ENCODE results near the gene DLG2.

The DLG2 gene

GRCh38 chr11:83520849-83521248 is 2106.3 kb downstream of the DLG2 start:
- DNase-seq (ENCODE audit: low spot score), result no peak

DNA sequence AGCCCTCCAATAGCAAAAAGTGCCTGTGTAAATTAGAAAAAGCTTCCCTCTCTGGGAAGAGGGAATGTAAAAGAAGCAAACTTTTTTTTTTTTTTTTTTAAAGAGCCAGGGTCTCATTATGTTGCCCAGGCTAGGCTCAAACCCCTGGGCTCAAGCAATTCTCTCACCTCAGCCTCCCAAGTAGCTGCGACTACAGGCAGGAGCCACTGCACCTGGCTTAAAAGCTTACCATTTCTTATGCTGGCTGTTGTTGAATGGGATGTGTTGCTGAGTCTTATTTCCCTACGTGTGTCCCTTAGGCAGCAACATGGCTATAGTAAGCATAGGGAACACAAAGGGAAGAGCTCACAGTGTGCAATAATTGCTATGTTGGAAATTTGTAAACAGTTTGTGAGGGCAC is 2115.5 kb downstream of the DLG2 start:
- DNase-seq (ENCODE audit: low spot score), result no peak

DNA sequence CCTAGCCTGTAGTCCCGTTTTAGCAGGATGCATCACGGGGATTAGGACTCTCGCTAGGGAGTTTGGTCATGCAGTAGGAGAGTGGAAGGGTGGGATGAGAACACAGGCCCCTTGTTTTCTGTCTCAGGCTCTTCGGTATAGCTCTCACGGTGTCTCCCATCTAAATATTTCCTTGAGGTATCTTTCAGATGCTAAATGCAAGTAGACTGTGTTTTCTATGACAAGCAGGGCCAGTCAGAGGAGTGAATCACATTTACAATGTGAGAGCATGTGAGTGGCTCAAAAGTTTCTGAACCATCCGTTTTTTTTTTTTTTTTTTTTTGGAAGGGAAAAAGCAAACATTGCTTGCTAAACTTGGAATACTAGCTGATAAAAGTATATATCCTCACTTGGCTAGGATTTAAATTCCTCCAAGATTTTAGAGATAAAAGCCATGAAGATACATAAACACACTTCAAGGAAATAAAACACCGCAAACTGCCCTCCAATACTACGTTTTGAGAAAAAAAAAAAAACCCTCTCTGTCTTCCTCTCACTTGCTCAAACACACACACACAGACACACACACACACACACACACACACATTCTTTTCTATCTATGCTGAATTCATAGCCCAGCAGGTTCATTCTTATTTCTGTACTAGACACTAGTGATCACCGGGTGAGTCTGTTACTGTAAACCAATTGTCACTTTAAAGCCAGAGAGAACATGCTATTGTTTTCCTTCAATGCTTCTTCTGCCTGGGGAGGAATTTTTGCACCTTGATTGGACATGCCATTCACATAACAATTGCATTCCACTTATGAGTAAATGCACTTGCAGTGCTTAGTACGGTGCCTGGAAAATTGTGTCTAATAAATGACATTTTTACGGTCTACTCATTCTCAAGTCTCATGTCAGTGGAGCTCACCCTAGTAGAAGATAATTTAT is 2116.3 kb downstream of the DLG2 start:
- DNase-seq (ENCODE audit: low spot score), result no peak

DNA sequence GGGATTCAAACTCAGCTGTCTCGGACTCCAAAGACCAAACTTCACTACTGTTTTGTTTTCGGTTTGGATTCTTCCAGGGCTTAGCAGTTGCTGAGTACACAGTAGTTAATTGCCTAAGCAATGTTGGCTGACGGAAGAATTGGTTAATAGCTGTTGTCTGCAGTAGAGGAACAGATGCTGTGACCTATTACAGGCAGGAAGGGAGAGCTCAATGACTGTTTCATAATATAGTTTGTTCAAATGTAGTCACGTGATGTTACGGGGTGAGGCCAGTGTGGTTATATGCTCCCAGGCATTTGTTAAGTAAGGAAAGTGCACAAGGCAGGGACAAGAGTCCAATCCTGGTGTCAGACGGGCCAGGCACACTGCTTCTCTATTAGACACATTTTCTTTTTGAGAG is 2118.3 kb downstream of the DLG2 start:
- DNase-seq (ENCODE audit: low spot score), result peak; percentile 36

- DNase-seq (ENCODE audit: low spot score), result no peak
Measured at GRCh38 chr11:83502041-83502440, 2125.1 kb downstream of the DLG2 start.

GRCh38 chr11:83493917-83494316 is 2133.2 kb downstream of the DLG2 start:
- DNase-seq (ENCODE audit: low spot score), result no peak

DNA sequence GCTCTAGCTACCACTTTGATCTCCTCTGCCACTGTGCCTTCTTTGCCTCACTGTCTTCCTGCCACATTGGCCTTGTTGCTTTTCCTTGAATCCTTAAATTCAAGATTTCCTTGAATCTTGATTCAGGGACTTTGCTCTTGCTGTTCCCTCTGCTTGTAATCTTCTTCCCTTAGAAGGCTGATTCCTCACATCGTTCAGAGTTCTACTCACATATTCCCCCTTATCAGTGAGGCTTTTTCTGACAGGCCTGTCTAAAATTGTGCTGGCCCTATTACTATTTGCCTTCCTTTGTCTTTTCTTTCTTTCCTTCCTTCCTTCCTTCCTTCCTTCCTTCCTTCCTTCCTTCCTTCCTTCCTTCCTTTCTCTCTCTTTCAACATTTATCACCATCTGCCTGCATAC is 2134.1 kb downstream of the DLG2 start:
- DNase-seq (ENCODE audit: low spot score), result no peak

- no peak for DNase-seq (ENCODE audit: low spot score)
Measured at GRCh38 chr11:83483808-83484207, 2143.3 kb downstream of the DLG2 start.

DNA sequence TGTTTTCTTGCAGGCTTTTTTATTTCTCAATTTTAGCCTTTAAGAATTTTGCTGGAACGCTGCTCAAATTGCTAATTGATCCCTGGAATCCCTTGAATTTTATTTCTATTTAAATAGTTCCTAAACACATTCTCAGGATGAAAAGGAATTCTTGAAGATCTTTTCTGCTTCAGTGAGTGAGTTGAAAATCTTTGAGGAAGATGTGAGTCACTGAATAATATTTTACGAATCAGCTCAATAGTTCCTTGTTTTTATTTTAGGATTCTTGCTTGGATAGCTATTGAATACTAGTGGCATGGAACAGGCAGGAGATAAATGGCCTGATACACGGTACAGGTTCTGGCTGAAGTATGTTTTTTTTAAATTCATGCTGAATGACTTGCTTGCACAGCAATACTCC is 2146.3 kb downstream of the DLG2 start:
- DNase-seq (ENCODE audit: low spot score), result no peak

GRCh38 chr11:83480251-83480650 is 2146.9 kb downstream of the DLG2 start:
- DNase-seq (ENCODE audit: low spot score), result no peak

DNA sequence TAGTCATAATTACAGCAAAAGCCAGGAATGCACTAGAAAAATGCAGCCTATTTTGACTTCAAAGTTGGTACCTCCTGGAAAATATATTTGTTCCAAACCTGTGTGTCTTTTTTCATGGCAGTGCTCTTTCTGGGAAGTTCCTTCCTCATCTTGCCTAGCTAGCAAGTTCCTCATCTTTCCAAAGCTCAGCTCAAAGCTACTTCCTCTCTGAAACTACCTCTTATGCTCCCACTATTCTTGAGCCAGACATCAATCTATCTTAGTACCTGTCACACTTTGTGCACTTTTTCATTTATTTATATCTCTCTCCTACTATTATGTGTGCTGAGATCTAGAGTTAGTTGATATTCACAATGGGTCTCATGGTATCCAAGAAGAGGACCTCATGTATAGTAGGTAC is 2149.4 kb downstream of the DLG2 start:
- no peak for DNase-seq (ENCODE audit: low spot score)

- no peak for DNase-seq (ENCODE audit: low spot score)
Measured at GRCh38 chr11:83475760-83476159, 2151.4 kb downstream of the DLG2 start.

- no peak for DNase-seq (ENCODE audit: low spot score)
Measured at GRCh38 chr11:83473743-83474142, 2153.4 kb downstream of the DLG2 start.

DNA sequence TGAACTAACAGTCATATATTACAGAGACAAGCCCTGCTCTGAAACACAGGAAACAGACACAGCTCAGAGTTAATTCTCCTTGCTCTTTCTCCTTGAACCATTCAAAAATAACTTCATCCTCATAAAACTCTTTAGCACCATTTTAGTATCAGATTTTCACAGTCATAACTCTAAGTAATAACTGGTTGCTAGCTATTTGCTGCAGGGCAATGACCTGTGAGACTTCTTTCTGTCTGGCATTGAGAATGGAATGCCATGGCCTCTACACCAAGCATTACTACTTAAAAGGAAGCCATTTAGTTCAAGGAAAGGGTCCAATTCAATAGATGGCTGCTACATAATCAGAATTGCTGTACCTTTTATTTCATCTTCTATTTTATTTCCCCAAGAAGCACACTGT is 2154.3 kb downstream of the DLG2 start:
- DNase-seq (ENCODE audit: low spot score), result no peak

- DNase-seq (ENCODE audit: low spot score), result no peak
Measured at GRCh38 chr11:83471831-83472727, 2155.1 kb downstream of the DLG2 start.

GRCh38 chr11:83467837-83468236 is 2159.3 kb downstream of the DLG2 start:
- DNase-seq (ENCODE audit: low spot score), result no peak

GRCh38 chr11:83464160-83464944 is 2162.8 kb downstream of the DLG2 start:
- DNase-seq (ENCODE audit: low spot score), result no peak

DNA sequence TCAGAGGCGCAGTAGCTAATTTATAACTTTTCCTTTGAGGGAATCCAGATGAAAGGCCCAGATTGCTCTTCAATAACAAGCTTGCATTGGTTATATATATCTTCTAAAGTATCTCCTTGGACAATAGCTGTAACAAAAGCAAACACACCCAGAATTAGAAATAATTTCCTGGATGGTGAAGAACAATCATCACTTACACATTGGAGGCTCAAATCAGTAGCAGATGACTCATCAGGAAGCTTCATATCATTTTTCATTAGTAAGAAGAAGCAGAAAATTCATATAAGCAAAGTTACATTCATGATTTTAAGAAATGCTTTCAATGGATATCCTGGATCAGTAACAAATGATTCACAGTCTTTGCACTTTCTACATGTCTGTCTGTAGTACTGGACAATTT is 2167.3 kb downstream of the DLG2 start:
- no peak for DNase-seq (ENCODE audit: low spot score)

- DNase-seq (ENCODE audit: low spot score), result no peak
Measured at GRCh38 chr11:83456566-83456965, 2170.6 kb downstream of the DLG2 start.

- DNase-seq (ENCODE audit: low spot score), result no peak
Measured at GRCh38 chr11:83456075-83456474, 2171.1 kb downstream of the DLG2 start.

GRCh38 chr11:83455356-83455755 is 2171.8 kb downstream of the DLG2 start:
- DNase-seq (ENCODE audit: low spot score), result no peak

GRCh38 chr11:83454674-83455073 is 2172.5 kb downstream of the DLG2 start:
- no peak for DNase-seq (ENCODE audit: low spot score)
